Measurements from ENCODE around the gene LMX1A.

DNA sequence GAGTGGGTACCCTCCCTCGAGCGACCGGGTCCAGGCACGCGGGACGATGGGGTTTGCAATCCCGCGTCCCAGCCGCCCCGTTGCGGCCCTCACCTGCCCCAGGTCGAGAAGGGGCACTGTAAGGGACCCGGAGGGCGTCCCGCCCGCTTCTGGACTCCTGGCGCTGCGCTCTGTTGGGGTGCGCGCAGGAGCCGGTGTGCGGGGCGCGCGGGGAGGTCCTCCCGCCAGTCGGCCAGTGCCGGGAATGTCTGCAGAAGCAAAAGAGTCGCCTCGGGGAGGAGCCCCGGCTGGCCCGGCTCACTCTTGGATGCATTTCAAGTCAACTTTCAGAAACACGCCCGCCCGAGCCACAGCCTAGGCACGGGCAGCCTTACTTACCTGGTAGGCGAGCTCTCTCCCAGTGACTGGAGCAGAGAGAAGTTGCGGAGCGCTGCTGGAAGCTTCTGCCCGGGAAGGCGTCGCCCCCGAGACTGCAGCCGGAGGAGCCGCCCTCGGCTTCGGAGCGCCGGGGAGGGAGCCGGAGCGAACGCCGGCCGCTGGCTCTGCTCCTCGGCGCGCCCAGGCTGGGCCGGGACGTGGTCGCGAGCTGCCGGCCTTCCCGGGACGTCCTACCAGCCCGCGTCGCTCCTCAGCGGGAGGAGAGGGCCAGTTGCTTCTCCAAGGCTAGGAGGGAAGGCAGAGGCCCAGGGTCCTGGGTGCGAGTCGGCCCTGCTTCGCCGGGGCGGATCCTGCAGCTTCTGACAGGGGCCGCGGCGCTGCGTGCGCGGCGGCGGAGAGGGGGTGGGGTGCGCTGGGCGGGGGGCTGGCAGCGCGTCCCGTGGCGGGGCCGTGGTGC lies at the start of gene LMX1A:
- TF ChIP-seq, protein P1, sequence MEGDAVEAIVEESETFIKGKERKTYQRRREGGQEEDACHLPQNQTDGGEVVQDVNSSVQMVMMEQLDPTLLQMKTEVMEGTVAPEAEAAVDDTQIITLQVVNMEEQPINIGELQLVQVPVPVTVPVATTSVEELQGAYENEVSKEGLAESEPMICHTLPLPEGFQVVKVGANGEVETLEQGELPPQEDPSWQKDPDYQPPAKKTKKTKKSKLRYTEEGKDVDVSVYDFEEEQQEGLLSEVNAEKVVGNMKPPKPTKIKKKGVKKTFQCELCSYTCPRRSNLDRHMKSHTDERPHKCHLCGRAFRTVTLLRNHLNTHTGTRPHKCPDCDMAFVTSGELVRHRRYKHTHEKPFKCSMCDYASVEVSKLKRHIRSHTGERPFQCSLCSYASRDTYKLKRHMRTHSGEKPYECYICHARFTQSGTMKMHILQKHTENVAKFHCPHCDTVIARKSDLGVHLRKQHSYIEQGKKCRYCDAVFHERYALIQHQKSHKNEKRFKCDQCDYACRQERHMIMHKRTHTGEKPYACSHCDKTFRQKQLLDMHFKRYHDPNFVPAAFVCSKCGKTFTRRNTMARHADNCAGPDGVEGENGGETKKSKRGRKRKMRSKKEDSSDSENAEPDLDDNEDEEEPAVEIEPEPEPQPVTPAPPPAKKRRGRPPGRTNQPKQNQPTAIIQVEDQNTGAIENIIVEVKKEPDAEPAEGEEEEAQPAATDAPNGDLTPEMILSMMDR (IDR thresholded peaks at IDR 0.05), result no peak
- no peak for TF ChIP-seq POLR2AphosphoS5 (IDR thresholded peaks at IDR 0.05)
- TF ChIP-seq POLR2A (IDR thresholded peaks at IDR 0.05), result no peak
- no peak for TF ChIP-seq EP300 (IDR thresholded peaks at IDR 0.05)

Measured in gastroesophageal sphincter (tissue), 3 donors.